Measurements from ENCODE around the gene ENTPD2.

GRCh38 chr9:137080260-137081122 is 26.6 kb upstream of the ENTPD2 start:
- TF ChIP-seq EP300 (IDR thresholded peaks at IDR 0.05; ENCODE audit: borderline replicate concordance) (no peak), FOXM1 (IDR thresholded peaks at IDR 0.05; ENCODE audit: borderline replicate concordance, low read depth) (no peak), TEAD4 (IDR thresholded peaks at IDR 0.05) (no peak), YY1 (IDR thresholded peaks at IDR 0.05; ENCODE audit: low read depth) (no peak), REST (IDR thresholded peaks at IDR 0.05; ENCODE audit: low read depth) (no peak), MAX (IDR thresholded peaks at IDR 0.05) (no peak), EGR1 (IDR thresholded peaks at IDR 0.05) (no peak), NFIC (IDR thresholded peaks at IDR 0.05) (no peak), CEBPB (IDR thresholded peaks at IDR 0.05) (no peak)
